ENCODE measurements around the gene SMURF2. TPM values are rescaled to one million over a fixed set of nuclear protein-coding genes. Genes with fewer than 3 reads are reported as not detected.
A peak's percentile ranks its signal among the peaks of the same experiment; 100 is the strongest.

The SMURF2 gene
- total RNA-seq, 1 experiment from 2014 or later: 24.7 TPM

DNA sequence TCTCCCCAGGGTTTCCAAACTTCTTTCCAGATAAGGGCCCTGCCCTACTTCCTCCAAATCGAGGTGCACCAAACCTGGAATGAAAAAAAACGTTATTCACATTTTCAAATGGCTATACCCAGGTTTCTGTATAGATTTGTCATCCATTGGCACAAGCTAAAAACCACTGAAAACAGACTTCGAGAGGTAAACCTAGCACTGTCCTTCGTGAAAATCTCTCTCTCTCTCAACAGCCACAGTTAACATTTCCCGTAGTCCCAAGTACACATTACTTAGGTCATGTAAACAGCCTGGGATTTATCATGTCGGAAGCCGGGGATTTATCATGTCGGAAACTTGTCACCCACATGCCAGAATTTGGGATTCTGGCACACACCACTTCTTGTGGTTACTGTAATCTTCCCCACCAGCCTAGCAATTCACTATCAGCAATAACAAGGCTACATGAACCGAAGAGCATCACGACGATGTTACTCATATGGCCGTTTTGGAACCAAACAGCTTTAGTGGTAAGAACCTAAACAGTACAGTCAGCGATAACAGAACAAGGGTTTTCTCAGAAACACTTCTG lies 157.3 kb downstream of the SMURF2 start:
- no peaks in the 10 kb centered on the region for H3K9me3 ChIP-seq (ENCODE audit: low read depth, low read length, poor library complexity, severe bottlenecking)
- peaks cover 64% of the 10 kb centered on the region for H3K36me3 ChIP-seq (ENCODE audit: insufficient read depth, low read length, poor library complexity, severe bottlenecking)
- intact Hi-C loops (cut with micrococcal nuclease; ENCODE audit: unreplicated experiment): loop anchor here (1.0 to 5.0 kb wide), 3 partner anchors 8 to 477 kb away; partner anchors contain the start of gene POLG2
- no TSS peak for BruUV-seq (replicated peaks)
- ChIA-PET POLR2A (ENCODE audit: low non-redundant PET) (interaction anchor here (0.5 to 1.2 kb wide), 5 partner anchors 8 to 1835 kb away, joined by 3 to 8 read pairs (median 5); partner anchors contain the start of gene POLG2), CTCF (no interaction called here)
- DNase-seq (ENCODE audit: low spot score): peak; percentile 40
- TF ChIP-seq EZH2 (IDR thresholded peaks at IDR 0.05; ENCODE audit: borderline replicate concordance, low read depth, low read length, poor library complexity, severe bottlenecking): no peak
- TF ChIP-seq, protein P1, sequence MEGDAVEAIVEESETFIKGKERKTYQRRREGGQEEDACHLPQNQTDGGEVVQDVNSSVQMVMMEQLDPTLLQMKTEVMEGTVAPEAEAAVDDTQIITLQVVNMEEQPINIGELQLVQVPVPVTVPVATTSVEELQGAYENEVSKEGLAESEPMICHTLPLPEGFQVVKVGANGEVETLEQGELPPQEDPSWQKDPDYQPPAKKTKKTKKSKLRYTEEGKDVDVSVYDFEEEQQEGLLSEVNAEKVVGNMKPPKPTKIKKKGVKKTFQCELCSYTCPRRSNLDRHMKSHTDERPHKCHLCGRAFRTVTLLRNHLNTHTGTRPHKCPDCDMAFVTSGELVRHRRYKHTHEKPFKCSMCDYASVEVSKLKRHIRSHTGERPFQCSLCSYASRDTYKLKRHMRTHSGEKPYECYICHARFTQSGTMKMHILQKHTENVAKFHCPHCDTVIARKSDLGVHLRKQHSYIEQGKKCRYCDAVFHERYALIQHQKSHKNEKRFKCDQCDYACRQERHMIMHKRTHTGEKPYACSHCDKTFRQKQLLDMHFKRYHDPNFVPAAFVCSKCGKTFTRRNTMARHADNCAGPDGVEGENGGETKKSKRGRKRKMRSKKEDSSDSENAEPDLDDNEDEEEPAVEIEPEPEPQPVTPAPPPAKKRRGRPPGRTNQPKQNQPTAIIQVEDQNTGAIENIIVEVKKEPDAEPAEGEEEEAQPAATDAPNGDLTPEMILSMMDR (conservative IDR thresholded peaks at IDR 0.05; ENCODE audit: low read depth, low read length): no peak
- H3K4me3 ChIP-seq (ENCODE audit: low read depth, low read length, poor library complexity, severe bottlenecking): peak overlapping the region; percentile 90
- H3K4me1 ChIP-seq (ENCODE audit: insufficient read depth, low read length, poor library complexity, severe bottlenecking): peaks cover 10% of the 10 kb centered on the region
- H3K27me3 ChIP-seq (replicated peaks; ENCODE audit: insufficient read depth, low read depth, low read length, poor library complexity): no peaks in the 10 kb centered on the region
- H3K27ac ChIP-seq (ENCODE audit: low read depth, low read length, poor library complexity, severe bottlenecking): peak overlapping the region; percentile 99

DNA sequence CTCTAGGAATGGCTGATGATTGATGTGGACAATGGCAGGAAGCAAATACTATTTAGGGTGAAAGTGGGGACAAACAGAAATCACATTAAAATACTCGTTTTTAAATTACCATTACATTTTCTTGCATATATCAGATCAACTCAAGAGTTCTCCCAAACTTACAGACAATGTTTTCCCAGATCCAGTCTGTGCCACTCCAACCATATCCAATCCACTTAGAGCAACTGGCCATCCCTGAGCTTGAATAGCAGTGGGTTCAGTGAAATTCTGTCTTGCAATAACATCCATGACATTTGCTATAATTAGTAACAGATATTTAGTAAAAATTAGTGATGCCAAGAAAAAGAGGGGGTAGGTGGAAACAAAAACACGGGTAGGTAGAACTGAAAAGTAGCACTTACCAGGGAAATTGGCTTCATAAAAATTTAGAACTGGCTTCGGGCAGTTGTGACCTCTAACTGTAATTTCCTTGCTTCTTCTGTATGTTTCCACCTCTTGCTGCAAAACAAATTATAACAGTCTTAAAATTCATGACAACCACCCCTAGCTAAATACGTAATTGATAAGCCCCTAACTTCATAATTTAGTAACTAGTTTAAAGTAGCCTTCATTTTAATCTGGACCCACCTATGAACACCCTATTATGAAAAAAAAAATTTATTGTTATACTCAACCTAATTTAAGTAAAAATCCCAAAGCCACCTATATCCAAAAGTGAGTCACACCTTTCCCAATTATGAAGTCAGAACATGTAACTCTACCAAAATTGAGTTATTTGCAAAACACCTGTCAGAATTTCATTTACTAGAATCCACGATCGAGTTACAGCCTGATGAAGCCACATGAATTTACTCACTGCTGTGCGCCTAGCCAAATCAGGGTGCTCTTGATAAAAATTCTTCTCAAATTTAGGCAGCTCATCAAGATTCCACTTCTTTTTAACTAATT lies 158.0 kb downstream of the SMURF2 start:
- ChIA-PET POLR2A (ENCODE audit: low non-redundant PET) (interaction anchor here (0.5 to 0.7 kb wide), 2 partner anchors 55 to 96 kb away, joined by 4 to 5 read pairs; no protein-coding TSS in a partner anchor), CTCF (no interaction called here)
- peaks cover 10% of the 10 kb centered on the region for H3K4me1 ChIP-seq (ENCODE audit: insufficient read depth, low read length, poor library complexity, severe bottlenecking)
- TSS peak; percentile 17 for BruUV-seq (replicated peaks)
- H3K9me3 ChIP-seq (ENCODE audit: low read depth, low read length, poor library complexity, severe bottlenecking): no peaks in the 10 kb centered on the region
- no peak for DNase-seq (ENCODE audit: low spot score)
- peak overlapping the region; percentile 90 for H3K4me3 ChIP-seq (ENCODE audit: low read depth, low read length, poor library complexity, severe bottlenecking)
- intact Hi-C loops (cut with micrococcal nuclease; ENCODE audit: unreplicated experiment): no loop called here
- H3K27me3 ChIP-seq (replicated peaks; ENCODE audit: insufficient read depth, low read depth, low read length, poor library complexity): no peaks in the 10 kb centered on the region
- TF ChIP-seq, protein P1 (conservative IDR thresholded peaks at IDR 0.05; ENCODE audit: low read depth, low read length): no peak
- TF ChIP-seq EZH2 (IDR thresholded peaks at IDR 0.05; ENCODE audit: borderline replicate concordance, low read depth, low read length, poor library complexity, severe bottlenecking): no peak
- no peak overlapping the region for H3K27ac ChIP-seq (ENCODE audit: low read depth, low read length, poor library complexity, severe bottlenecking)
- H3K36me3 ChIP-seq (ENCODE audit: insufficient read depth, low read length, poor library complexity, severe bottlenecking): peaks cover 64% of the 10 kb centered on the region

DNA sequence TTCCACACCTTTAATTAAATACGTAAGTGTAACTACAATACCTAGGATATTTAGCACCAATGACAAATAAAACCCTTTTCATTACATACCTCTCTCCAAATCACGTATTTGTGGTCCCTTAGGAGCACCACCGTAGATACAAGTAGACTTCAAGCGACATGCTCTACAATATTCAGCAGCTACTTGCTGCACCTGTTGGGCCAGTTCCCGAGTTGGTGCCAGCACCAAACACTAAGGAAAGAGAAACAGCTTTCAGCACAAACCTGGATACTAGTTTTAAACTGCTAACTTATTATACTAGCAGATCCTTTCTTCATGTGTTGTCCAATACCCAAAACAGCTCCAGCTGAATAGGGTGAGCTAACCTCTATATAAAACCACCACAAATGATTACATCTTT lies 158.8 kb downstream of the SMURF2 start:
- Histone ChIP-seq H3K4me1 (ENCODE audit: insufficient read depth, low read length, poor library complexity, severe bottlenecking) (peaks cover 7% of the 10 kb centered on the region), H3K27ac (ENCODE audit: low read depth, low read length, poor library complexity, severe bottlenecking) (no peak overlapping the region), H3K27me3 (replicated peaks; ENCODE audit: insufficient read depth, low read depth, low read length, poor library complexity) (no peaks in the 10 kb centered on the region), H3K4me3 (ENCODE audit: low read depth, low read length, poor library complexity, severe bottlenecking) (peak overlapping the region; percentile 90), H3K9me3 (ENCODE audit: low read depth, low read length, poor library complexity, severe bottlenecking) (no peaks in the 10 kb centered on the region), H3K36me3 (ENCODE audit: insufficient read depth, low read length, poor library complexity, severe bottlenecking) (peaks cover 68% of the 10 kb centered on the region)
- no peak for DNase-seq (ENCODE audit: low spot score)
- TF ChIP-seq, protein P1 (conservative IDR thresholded peaks at IDR 0.05; ENCODE audit: low read depth, low read length): no peak
- TF ChIP-seq EZH2 (IDR thresholded peaks at IDR 0.05; ENCODE audit: borderline replicate concordance, low read depth, low read length, poor library complexity, severe bottlenecking): no peak
- ChIA-PET CTCF (no interaction called here), POLR2A (ENCODE audit: low non-redundant PET) (no interaction called here)
- intact Hi-C loops (cut with micrococcal nuclease; ENCODE audit: unreplicated experiment): no loop called here
- no TSS peak for BruUV-seq (replicated peaks)

Data from A673 (cell line).